ENCODE results near the gene TUSC2. TPM values are rescaled to one million over a fixed set of nuclear protein-coding genes. Genes with fewer than 3 reads are reported as not detected.
A peak's percentile ranks its signal among the peaks of the same experiment; 100 is the strongest.

TUSC2 gene
- total RNA-seq, 2 donors from 2014 or later: 12.6 to 19.4 TPM

DNA sequence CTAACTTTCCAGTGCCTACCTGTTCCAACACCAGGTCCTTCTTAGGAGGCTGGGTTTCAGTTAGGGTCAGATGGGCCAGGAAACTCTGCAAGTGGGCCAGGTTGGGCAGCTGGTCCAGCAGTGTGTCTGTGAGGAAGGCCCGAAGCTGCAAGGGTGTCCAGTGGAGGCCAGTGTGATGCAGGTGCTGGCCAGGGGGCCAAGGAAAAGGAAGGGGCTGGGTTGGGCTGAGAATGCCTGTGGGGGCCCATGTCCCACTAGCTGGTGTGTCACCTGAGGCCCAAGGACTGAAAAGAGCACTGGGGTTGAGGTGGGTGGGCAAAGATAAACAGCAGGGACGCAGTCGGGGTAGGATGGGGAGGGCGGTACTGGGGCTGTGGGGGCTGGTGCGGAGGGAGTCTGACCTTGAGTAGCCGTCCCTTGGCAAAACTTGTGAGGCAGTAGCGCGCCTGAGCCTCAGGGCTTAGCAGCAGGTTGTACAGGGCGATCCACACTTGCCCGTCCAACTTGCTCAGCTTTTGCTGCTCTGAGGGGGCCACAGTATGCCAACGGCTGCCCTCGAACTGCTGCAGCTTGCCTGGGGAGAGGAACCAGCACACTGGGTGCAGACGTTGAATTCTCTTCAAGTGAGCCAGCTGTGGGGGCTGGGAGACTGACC lies 14.1 kb upstream of the TUSC2 start:
- no peak overlapping the region for H3K4me3 ChIP-seq
- DNase-seq (ENCODE audit: low spot score) (no peak), ATAC-seq (ENCODE audit: insufficient number of reproducible peaks, low FRiP score, low read depth) (no peak)
- H3K27me3 ChIP-seq (replicated peaks; ENCODE audit: insufficient read depth): no peaks in the 10 kb centered on the region
- H3K9me3 ChIP-seq: no peaks in the 10 kb centered on the region
- no peak for TF ChIP-seq CTCF (IDR thresholded peaks at IDR 0.05)
- H3K36me3 ChIP-seq: no peaks in the 10 kb centered on the region
- no peak overlapping the region for H3K27ac ChIP-seq
- peaks cover 21 to 53% of the 10 kb centered on the region in 2 donors for H3K4me1 ChIP-seq (ENCODE audit: control insufficient read depth in 1 of 2, low read depth in 2 of 2)

DNA sequence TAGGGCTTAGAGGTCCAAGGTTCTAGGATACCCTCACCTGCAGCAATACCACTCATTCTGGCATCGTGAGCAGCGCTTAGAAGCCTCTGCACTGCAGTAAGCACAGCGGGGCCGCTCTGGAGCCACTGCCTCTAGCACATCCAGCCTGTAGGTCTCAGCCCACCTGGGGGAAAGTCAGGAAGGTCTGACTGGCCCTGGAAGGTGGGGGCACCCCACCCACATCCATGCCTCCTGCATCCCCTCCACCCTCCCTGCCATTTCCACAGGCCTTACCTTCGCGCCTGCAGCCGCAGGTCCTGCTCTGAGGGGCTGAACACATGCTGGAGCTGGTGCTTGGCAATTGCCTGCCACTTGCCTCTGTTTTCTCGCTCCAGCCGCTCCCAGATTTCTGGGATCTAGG lies 13.5 kb upstream of the TUSC2 start:
- no peak for TF ChIP-seq CTCF (IDR thresholded peaks at IDR 0.05)
- ATAC-seq (ENCODE audit: insufficient number of reproducible peaks, low FRiP score, low read depth) (no peak), DNase-seq (ENCODE audit: low spot score) (no peak)
- H3K4me1 ChIP-seq (ENCODE audit: control insufficient read depth in 1 of 2, low read depth in 2 of 2): peaks cover 21 to 54% of the 10 kb centered on the region in 2 donors
- H3K27me3 ChIP-seq (replicated peaks; ENCODE audit: insufficient read depth): no peaks in the 10 kb centered on the region
- H3K36me3 ChIP-seq: no peaks in the 10 kb centered on the region
- peak overlapping the region in 1 of 2 donors; percentile 93 for H3K27ac ChIP-seq
- H3K4me3 ChIP-seq: peak overlapping the region; percentile 74
- no peaks in the 10 kb centered on the region for H3K9me3 ChIP-seq

DNA sequence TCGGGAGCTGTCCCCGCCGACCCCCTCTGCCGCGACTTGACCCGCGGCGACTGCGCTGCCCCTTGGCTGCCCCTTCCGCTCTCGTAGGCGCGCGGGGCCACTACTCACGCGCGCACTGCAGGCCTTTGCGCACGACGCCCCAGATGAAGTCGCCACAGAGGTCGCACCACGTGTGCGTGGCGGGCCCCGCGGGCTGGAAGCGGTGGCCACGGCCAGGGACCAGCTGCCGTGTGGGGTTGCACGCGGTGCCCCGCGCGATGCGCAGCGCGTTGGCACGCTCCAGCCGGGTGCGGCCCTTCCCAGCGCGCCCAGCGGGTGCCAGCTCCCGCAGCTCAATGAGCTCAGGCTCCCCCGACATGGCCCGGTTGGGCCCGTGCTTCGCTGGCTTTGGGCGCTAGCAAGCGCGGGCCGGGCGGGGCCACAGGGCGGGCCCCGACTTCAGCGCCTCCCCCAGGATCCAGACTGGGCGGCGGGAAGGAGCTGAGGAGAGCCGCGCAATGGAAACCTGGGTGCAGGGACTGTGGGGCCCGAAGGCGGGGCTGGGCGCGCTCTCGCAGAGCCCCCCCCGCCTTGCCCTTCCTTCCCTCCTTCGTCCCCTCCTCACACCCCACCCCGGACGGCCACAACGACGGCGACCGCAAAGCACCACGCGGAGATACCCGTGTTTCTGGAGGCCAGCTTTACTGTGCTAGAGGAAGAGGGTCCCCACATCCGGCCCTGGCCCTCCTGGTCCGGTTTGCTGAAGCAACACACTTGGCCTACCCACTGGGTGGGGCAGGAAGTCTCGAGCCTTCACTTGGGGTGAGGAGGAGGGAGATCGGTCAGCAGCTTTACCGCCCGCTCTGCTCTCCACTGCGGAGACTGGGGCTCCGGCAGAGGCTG lies 12.7 kb upstream of the TUSC2 start, which contains the start of gene RASSF1:
TSS of gene RASSF1 (minus strand) at position 389 of the 882 bp plus-strand sequence. CDS start at position 358, 31 bp downstream.
- Histone ChIP-seq H3K27ac (peak within 1 kb of the TSS; percentile 90 to 93), H3K36me3 (no peaks in the 10 kb centered on the region), H3K27me3 (replicated peaks; ENCODE audit: insufficient read depth) (no peaks in the 10 kb centered on the region), H3K9me3 (no peaks in the 10 kb centered on the region), H3K4me3 (peak within 1 kb of the TSS; percentile 74), H3K4me1 (ENCODE audit: control insufficient read depth in 1 of 2, low read depth in 2 of 2) (peaks cover 27 to 57% of the 10 kb centered on the region in 2 donors)
- no peak for TF ChIP-seq CTCF (IDR thresholded peaks at IDR 0.05)
- ATAC-seq (ENCODE audit: insufficient number of reproducible peaks, low FRiP score, low read depth): no peak
- DNase-seq (ENCODE audit: low spot score): no peak

- Histone ChIP-seq H3K36me3 (no peaks in the 10 kb centered on the region), H3K4me1 (ENCODE audit: control insufficient read depth in 1 of 2, low read depth in 2 of 2) (peaks cover 30 to 57% of the 10 kb centered on the region in 2 donors), H3K4me3 (peak overlapping the region; percentile 74), H3K27me3 (replicated peaks; ENCODE audit: insufficient read depth) (no peaks in the 10 kb centered on the region), H3K9me3 (no peaks in the 10 kb centered on the region), H3K27ac (peak overlapping the region; percentile 90 to 93)
- no peak for TF ChIP-seq CTCF (IDR thresholded peaks at IDR 0.05)
- ATAC-seq (ENCODE audit: insufficient number of reproducible peaks, low FRiP score, low read depth): no peak
- DNase-seq (ENCODE audit: low spot score): no peak
Measured at GRCh38 chr3:50340147-50340447, 12.1 kb upstream of the TUSC2 start.

GRCh38 chr3:50339485-50340146 lies 11.6 kb upstream of the TUSC2 start:
- H3K9me3 ChIP-seq: no peaks in the 10 kb centered on the region
- no peak for TF ChIP-seq CTCF (IDR thresholded peaks at IDR 0.05)
- ATAC-seq (ENCODE audit: insufficient number of reproducible peaks, low FRiP score, low read depth) (no peak), DNase-seq (ENCODE audit: low spot score) (no peak)
- H3K36me3 ChIP-seq: no peaks in the 10 kb centered on the region
- H3K27me3 ChIP-seq (replicated peaks; ENCODE audit: insufficient read depth): no peaks in the 10 kb centered on the region
- H3K4me3 ChIP-seq: peak overlapping the region; percentile 74
- H3K27ac ChIP-seq: peak overlapping the region; percentile 90 to 93
- H3K4me1 ChIP-seq (ENCODE audit: control insufficient read depth in 1 of 2, low read depth in 2 of 2): peaks cover 35 to 61% of the 10 kb centered on the region in 2 donors

Data from thoracic aorta (tissue), 2 donors.